ENCODE measurements around the gene TDRD1.

DNA sequence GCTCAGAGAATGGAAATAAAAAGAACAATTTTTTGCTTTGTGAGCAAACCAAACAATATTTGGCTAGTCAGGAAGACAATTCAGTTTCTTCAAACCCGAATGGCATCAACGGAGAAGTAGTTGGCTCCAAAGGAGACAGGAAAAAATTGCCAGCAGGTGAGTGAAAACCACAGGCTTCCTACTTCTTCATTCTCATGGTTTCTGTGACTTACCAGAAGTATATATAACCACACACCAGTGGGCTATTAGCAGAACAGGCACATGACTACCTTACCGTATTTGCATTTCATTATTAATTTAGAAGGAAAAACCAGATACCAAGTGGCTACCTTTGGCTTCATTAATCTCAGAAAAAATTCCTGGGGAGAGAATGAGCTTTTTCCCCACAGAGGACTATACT lies 8.8 kb downstream of the TDRD1 start:
- TF ChIP-seq, protein P1, sequence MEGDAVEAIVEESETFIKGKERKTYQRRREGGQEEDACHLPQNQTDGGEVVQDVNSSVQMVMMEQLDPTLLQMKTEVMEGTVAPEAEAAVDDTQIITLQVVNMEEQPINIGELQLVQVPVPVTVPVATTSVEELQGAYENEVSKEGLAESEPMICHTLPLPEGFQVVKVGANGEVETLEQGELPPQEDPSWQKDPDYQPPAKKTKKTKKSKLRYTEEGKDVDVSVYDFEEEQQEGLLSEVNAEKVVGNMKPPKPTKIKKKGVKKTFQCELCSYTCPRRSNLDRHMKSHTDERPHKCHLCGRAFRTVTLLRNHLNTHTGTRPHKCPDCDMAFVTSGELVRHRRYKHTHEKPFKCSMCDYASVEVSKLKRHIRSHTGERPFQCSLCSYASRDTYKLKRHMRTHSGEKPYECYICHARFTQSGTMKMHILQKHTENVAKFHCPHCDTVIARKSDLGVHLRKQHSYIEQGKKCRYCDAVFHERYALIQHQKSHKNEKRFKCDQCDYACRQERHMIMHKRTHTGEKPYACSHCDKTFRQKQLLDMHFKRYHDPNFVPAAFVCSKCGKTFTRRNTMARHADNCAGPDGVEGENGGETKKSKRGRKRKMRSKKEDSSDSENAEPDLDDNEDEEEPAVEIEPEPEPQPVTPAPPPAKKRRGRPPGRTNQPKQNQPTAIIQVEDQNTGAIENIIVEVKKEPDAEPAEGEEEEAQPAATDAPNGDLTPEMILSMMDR (IDR thresholded peaks at IDR 0.05): no peak
- TF ChIP-seq POLR2A (IDR thresholded peaks at IDR 0.05) (no peak), EP300 (IDR thresholded peaks at IDR 0.05) (no peak)

All from tibial nerve (tissue), 4 donors.